H1 (cell line): Measurements from ENCODE around the gene SLC3A2. TPM values are rescaled to one million over a fixed set of nuclear protein-coding genes. Genes with fewer than 3 reads are reported as not detected.

Experiments
- GTF2F1 ChIP-seq: IDR thresholded peaks from 2 replicates; pipeline ENCODE4 v1.6.1; 2012; ENCODE audit warnings: low read depth, low read length, improper control_type of control experiment, borderline replicate concordance
- POLR2AphosphoS5 ChIP-seq: IDR thresholded peaks from 2 replicates; pipeline ENCODE4 v1.6.1; 2011; ENCODE audit warnings: low read depth, low read length
- SP2 ChIP-seq: IDR thresholded peaks from 2 replicates; pipeline ENCODE4 v1.6.1; 2012; ENCODE audit warnings: mild to moderate bottlenecking, low read length, inconsistent platforms
- polyA plus RNA-seq, 7 experiments: library from polyadenylated mRNA; depleted of rRNA in 3 of 7; stranded (reverse) in 5 of 7; unstranded in 2 of 7; fragments of >200 nt in 5 of 7; fragments of 200-250 nt in 2 of 7; gene quantifications; 1 replicate in 5 of 7; 2 replicates in 1 of 7; 4 replicates in 1 of 7; pipeline versions ENCODE4 v1.2.1 to v1.2.3, GENCODE V29; 2011 to 2013; ENCODE audit warnings: missing spikeins in 2 of 7, mixed read lengths in 2 of 7
- total RNA-seq: library from RNA; stranded (reverse); fragmentation: NEBNext Ultra II Directional; extraction: Animal tissue kit (Norgen Biotek cat#: 25700); gene quantifications from 2 replicates; pipeline ENCODE4 v1.2.1, GENCODE V29; 2021
- TF ChIP-seq, protein P1 (sequence below): fragments of 300-600 bp; sonication (generic); IDR thresholded peaks from 2 replicates; pipeline ENCODE4 v1.7.1; 2012; ENCODE audit warnings: low read length, moderate library complexity, mild to moderate bottlenecking, inconsistent platforms; ENCODE audit not compliant: insufficient replicate concordance
- TF ChIP-seq, protein P2 (sequence below), 3 experiments: IDR thresholded peaks; 1 replicate in 2 of 3; 2 replicates in 1 of 3; pipeline versions ENCODE4 v1.5.1 to v1.6.1; 2011; ENCODE audit warnings: low read length in 3 of 3, mild to moderate bottlenecking in 3 of 3, inconsistent platforms in 2 of 3, low read depth in 1 of 3, moderate library complexity in 1 of 3; ENCODE audit not compliant: insufficient read depth in 1 of 3; ENCODE audit errors: control extremely low read depth in 1 of 3

Gene SLC3A2
- total and polyA plus RNA-seq, 2 of the 8 experiments (the other 6 are each of a cell fraction or from before 2014, with no cell fraction given), result 410 to 435 TPM

DNA sequence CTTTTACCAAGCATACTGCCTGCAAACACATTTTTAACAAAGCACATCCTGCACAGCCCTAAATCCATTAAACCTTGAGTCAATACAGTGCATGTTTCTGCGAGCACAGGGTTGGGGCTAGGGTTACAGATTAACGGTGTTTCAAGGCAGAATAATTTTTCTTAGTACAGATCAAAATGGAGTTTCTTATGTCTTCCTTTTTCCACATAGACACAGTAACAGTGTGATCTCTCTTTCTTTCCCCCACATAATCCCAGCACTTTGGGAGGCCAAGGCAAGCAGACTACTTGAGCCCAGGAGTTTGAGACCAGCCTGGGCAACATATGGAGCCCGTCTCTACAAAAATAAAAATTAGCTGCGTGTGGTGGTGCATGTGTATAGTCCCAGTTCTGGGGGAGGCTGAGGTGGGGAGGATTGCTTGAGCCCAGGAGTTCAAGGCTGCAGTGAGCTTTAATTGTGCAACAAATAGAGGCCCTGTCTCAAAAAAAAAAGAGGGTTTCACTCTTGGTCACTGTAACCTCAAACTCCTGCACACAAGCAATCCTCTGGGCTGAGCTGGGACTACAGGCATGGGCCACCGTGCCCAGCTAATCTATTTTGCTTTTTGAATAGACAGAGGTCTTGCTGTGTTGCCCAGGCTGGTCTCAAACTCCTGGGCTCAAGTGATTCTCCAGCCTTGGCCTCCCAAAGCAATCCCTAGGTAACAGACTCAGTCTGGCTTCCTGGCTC, 19.7 kb upstream of the SLC3A2 start (continued):
- TF ChIP-seq, protein P1, sequence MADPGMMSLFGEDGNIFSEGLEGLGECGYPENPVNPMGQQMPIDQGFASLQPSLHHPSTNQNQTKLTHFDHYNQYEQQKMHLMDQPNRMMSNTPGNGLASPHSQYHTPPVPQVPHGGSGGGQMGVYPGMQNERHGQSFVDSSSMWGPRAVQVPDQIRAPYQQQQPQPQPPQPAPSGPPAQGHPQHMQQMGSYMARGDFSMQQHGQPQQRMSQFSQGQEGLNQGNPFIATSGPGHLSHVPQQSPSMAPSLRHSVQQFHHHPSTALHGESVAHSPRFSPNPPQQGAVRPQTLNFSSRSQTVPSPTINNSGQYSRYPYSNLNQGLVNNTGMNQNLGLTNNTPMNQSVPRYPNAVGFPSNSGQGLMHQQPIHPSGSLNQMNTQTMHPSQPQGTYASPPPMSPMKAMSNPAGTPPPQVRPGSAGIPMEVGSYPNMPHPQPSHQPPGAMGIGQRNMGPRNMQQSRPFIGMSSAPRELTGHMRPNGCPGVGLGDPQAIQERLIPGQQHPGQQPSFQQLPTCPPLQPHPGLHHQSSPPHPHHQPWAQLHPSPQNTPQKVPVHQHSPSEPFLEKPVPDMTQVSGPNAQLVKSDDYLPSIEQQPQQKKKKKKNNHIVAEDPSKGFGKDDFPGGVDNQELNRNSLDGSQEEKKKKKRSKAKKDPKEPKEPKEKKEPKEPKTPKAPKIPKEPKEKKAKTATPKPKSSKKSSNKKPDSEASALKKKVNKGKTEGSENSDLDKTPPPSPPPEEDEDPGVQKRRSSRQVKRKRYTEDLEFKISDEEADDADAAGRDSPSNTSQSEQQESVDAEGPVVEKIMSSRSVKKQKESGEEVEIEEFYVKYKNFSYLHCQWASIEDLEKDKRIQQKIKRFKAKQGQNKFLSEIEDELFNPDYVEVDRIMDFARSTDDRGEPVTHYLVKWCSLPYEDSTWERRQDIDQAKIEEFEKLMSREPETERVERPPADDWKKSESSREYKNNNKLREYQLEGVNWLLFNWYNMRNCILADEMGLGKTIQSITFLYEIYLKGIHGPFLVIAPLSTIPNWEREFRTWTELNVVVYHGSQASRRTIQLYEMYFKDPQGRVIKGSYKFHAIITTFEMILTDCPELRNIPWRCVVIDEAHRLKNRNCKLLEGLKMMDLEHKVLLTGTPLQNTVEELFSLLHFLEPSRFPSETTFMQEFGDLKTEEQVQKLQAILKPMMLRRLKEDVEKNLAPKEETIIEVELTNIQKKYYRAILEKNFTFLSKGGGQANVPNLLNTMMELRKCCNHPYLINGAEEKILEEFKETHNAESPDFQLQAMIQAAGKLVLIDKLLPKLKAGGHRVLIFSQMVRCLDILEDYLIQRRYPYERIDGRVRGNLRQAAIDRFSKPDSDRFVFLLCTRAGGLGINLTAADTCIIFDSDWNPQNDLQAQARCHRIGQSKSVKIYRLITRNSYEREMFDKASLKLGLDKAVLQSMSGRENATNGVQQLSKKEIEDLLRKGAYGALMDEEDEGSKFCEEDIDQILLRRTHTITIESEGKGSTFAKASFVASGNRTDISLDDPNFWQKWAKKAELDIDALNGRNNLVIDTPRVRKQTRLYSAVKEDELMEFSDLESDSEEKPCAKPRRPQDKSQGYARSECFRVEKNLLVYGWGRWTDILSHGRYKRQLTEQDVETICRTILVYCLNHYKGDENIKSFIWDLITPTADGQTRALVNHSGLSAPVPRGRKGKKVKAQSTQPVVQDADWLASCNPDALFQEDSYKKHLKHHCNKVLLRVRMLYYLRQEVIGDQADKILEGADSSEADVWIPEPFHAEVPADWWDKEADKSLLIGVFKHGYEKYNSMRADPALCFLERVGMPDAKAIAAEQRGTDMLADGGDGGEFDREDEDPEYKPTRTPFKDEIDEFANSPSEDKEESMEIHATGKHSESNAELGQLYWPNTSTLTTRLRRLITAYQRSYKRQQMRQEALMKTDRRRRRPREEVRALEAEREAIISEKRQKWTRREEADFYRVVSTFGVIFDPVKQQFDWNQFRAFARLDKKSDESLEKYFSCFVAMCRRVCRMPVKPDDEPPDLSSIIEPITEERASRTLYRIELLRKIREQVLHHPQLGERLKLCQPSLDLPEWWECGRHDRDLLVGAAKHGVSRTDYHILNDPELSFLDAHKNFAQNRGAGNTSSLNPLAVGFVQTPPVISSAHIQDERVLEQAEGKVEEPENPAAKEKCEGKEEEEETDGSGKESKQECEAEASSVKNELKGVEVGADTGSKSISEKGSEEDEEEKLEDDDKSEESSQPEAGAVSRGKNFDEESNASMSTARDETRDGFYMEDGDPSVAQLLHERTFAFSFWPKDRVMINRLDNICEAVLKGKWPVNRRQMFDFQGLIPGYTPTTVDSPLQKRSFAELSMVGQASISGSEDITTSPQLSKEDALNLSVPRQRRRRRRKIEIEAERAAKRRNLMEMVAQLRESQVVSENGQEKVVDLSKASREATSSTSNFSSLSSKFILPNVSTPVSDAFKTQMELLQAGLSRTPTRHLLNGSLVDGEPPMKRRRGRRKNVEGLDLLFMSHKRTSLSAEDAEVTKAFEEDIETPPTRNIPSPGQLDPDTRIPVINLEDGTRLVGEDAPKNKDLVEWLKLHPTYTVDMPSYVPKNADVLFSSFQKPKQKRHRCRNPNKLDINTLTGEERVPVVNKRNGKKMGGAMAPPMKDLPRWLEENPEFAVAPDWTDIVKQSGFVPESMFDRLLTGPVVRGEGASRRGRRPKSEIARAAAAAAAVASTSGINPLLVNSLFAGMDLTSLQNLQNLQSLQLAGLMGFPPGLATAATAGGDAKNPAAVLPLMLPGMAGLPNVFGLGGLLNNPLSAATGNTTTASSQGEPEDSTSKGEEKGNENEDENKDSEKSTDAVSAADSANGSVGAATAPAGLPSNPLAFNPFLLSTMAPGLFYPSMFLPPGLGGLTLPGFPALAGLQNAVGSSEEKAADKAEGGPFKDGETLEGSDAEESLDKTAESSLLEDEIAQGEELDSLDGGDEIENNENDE, result no peak
- TF ChIP-seq SP2, result no peak
- TF ChIP-seq POLR2AphosphoS5, result no peak; the same call in 1 of the 2 replicates
- TF ChIP-seq GTF2F1, result no peak
- TF ChIP-seq, protein P2, sequence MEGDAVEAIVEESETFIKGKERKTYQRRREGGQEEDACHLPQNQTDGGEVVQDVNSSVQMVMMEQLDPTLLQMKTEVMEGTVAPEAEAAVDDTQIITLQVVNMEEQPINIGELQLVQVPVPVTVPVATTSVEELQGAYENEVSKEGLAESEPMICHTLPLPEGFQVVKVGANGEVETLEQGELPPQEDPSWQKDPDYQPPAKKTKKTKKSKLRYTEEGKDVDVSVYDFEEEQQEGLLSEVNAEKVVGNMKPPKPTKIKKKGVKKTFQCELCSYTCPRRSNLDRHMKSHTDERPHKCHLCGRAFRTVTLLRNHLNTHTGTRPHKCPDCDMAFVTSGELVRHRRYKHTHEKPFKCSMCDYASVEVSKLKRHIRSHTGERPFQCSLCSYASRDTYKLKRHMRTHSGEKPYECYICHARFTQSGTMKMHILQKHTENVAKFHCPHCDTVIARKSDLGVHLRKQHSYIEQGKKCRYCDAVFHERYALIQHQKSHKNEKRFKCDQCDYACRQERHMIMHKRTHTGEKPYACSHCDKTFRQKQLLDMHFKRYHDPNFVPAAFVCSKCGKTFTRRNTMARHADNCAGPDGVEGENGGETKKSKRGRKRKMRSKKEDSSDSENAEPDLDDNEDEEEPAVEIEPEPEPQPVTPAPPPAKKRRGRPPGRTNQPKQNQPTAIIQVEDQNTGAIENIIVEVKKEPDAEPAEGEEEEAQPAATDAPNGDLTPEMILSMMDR (IDR thresholded peaks at IDR 0.05; ENCODE audit: control extremely low read depth in 1 of 3, insufficient read depth in 1 of 3, low read depth in 1 of 3, low read length in 3 of 3), result no peak
